Suppressor macrophage (primary cell): ENCODE data around the gene KRT78.
"Not testable (repeated sequence)": the region's sequence is repeated elsewhere in the genome, so short reads cannot be mapped to it uniquely, and the experiment has no call there.

Source experiments
- DNase-seq, 4 experiments: peaks; one replicate each; pipeline ENCODE4 v3.0.0-alpha.2; 2020 to 2022
- total RNA-seq, 17 experiments: gene quantifications; one replicate each; lab custom pipeline; 2026; ENCODE audit warnings: mixed read lengths in 6 of 17, inconsistent platforms in 3 of 17; lab: John Stamatoyannopoulos, UW

Gene KRT78
- total RNA-seq = 0 to 1.7 (median 0.14) reads per million in 17 experiments

- no peak for DNase-seq
Observed at GRCh38 chr12:52848661-52849255, at the start of gene KRT78. Gene KRT78 (minus strand): TSS chr12:52848994. CDS start chr12:52848930, 64 bp downstream.

DNA sequence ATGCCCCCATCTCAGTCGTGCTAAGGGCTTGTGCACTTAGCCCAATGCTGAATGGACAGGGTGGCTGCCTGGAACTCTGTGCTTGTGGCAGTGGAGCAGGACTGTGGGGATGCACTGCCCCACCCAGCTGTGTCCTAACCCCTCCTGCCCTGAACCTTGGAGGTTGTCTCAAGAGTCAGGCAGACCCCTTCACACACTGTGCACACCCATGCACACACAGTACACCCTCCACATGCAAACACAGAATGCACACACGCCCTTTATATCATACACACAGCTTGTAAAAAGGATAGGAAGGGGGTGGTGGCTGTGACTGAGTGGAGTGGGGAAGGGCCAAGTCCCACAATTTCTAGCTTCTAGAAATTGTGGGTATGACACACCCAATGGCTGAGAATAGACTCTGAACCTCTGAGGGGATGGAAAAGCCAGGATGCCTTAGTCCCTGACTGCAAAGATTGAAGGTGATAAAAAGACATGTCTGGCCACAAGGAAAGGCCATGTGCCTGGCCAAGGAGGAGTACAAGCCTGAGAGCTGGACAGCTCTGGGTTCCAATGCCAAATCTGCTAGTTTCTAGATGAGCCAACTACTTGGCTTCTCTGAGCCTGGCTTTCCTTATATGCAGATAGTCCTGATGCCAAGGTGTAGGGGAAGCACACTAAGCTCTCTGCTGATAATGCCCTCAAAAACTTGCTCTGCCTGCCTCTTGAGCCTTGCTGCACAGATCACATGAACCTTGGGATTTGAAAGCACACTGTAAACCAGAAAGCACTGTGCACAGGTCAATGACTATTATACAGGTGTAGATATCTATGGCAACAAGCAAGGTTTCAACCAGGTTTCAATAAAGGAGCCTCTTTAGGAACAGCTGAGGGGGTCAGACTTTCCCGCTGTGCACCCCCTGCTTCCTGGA lies 47.7 kb upstream of the KRT78 start:
- DNase-seq = no peak

- no peak for DNase-seq
Observed at GRCh38 chr12:52895726-52896189, 47.0 kb upstream of the KRT78 start.

DNA sequence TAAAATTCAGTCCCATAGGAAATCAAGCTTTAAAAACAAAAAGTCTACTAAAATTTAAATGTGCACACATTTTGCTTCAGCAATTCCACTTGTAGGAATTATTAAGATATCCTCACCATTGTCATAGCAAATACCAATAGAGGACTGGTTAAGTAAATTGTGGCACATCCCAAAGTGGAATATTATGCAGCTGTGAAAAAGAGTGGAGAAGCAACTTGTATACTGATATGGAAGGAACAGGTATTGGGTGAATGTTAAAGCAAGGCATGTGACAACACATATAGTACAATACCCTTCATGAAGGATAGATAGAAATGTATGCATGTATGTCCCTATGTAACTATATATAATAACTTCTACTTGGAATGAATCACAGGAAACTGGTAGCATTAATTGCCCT lies 44.2 kb upstream of the KRT78 start:
- DNase-seq = no peak

GRCh38 chr12:52892207-52892852 lies 43.5 kb upstream of the KRT78 start:
- DNase-seq = no peak

DNA sequence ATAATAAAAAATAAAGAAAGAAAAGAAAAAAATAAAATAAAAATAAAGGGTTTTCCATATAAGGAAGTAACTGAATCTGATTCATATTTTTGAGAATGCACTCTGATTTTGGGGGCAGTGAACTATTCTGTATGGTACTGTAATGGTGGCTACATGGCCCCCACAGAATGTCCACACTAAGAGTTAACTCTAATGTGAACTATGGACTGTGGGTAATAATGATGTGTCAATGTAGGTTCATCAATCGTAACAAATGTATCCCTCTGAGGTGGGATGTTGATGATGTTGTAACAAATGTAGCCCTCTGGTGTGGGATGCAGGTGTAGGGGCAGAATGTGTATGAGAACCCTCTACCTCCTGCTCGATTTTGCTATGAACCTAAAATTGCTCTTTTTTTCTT lies 42.2 kb upstream of the KRT78 start:
- no peak for DNase-seq

DNA sequence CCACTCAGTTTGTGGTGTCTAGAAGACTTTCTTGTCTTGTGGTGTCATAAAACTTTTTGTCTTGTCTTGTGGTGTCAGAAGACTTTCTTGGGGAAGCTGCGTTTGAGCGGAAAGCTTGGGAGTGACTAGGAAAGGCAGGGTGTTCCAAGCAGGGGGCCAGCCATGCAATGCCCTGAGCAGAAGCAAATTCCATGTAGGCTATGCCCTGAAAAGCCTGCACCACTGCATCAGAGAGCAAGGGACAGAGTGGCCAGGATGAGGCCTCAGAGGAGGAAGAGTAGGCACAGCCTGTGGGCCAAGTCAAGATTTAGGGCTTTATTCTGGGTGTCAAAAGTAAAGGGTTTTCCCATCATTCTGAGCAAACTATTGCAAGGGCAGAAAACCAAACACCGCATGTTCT lies 41.6 kb upstream of the KRT78 start:
- no peak for DNase-seq

- peak; percentile 69 to 87 (median 84) for DNase-seq
Observed at GRCh38 chr12:52884526-52885293, 35.9 kb upstream of the KRT78 start.

- DNase-seq = not testable (repeated sequence)
Observed at GRCh38 chr12:52880499-52880898, 31.7 kb upstream of the KRT78 start.

DNA sequence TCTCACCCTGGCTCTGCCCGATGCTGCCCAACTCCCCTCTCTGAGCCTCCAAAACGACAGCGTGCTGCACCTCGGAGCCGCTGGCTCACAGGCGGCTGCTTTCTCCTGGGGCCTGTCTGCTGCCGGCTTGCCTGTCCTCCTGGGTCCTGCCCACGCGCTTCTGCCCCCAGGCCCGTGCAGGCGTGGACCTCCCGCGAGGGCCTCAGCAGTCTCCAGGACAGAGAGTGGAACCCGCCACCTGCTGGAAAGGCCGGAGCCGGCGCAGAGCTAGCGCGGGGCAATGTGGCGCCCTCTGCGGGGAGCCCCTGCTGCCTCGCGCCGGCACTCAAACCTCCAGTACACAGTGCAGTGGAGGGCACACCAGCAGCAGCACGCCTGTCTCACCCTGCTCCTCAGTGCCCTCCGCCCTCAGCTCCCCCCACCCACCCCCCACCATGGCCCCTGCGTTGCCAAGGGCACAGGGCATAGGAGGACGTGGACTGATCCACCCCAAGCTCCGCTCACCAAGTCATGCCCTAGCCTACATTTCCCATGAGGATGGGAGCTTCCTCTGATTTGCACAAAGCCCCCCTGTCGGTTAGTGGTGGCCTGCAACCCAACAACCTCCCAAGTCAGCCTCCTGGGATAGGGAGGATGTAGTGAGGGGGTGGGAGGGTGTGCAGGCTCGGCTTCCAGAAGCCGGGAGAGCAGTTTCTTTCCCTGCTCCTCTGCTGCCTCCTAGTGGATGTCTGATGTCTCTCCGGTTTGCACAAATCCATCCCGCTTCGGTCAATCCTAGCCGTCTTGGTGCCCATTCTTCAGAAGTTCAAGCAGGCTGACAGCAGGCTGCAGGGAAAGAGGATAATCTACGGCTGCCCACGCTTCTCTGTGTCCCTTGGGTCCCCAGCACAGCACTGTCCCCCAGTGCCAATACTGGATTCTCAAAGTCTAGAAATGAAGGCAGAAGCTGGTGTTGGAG lies 30.9 kb upstream of the KRT78 start:
- peak; percentile 85 to 92 (median 88) for DNase-seq

GRCh38 chr12:52878507-52879393 lies 30.0 kb upstream of the KRT78 start:
- DNase-seq = no peak

DNA sequence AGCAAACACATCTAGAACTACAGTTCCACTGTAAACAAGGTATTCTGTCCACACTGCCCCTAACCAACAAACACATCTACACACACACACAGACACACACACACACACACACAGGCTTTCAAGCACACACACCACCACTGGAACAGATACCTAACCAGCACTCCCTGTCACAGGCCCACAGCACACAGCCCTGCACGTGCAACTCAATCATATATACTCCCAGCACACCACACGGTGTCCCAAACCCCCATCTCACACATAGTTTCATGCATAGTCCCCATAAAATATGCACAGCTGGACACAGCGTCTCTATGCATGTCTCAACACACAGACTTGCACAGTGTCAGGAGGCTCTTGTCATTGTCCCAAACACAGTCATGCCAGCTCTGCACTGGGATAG lies 28.4 kb upstream of the KRT78 start:
- DNase-seq = no peak

DNA sequence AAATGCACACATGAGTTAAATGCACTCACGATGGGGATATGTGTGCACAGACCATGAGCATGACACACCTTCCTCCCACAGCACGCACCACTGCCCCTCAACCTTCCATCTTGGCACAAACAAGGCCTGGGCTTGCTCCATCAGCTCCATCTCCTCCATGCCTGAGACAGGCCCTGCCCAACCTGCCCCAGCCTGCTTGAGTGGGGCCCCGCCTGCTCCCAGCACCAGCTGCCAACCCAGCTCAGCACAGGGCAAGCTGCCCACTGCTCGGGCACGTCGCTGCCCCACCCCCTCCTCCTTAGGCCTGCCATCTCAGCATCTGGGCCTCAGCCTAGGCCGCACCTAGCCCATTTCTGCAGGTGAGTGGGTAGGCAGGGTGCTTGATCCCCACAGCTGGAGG lies 27.6 kb upstream of the KRT78 start:
- DNase-seq = no peak

DNA sequence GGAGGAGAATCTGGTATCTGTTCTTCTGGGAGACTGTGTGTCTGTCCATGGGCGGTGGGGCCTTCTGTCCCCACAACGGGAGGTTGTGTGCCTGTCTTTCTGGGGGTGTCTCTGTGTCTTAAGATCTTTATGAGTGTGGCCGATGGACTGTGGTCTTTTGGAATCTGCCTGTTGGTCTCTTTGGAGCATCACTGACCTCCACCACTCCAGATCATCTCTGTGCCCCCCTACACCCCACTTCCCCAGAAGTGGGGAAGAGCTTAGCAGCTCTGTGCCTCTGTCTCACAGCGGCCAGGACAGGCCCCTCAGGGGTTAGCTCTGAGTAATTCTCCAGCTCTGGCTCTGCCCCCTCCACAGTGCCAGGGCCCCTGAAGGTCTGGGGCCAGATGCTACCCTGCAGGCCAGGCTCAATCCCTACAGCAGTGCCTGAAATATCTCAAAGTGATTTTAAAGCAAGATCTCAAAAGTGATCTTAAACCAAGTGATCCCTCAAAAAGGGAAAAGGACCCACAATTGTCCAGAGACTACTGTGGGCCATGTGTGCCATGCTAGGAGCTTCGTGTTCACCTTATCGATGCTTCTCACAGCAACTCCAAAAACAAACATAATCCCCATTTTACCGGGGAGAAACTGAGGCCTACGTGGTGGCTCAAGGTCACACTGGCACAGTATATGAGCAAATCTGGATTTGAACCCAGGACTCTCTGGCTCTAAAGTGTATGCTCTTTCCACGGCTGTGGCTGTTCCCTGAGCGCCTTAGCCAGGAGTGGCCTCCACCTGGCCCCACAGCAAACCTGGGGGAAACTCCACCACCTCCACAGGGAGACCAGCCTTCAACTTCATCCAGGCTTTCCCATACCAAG lies 26.0 kb upstream of the KRT78 start:
- DNase-seq = peak in 1 of 4 experiments; percentile 11

GRCh38 chr12:52873832-52874572 lies 25.2 kb upstream of the KRT78 start:
- peak; percentile 85 to 92 (median 88) for DNase-seq

DNA sequence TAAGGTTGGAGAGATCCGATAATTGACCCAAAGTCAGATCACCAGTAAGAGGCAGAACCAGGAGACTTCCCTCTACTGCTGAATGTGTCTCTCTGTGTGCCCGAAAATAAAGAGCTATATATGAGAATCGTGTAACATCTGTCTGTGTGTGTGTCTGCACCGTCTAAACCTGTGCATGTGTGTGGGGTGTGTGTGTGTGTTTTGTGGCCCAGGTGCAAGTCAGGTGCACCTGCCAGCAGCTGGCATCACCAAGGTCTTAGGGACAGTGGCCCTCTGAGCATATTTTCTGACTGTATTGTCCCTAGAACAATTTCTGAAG lies 24.7 kb upstream of the KRT78 start:
- DNase-seq = no peak

- no peak for DNase-seq
Observed at GRCh38 chr12:52872644-52873389, 24.0 kb upstream of the KRT78 start.
